ENCODE results near the gene SLC25A11. TPM values are rescaled to one million over a fixed set of nuclear protein-coding genes. Genes with fewer than 3 reads are reported as not detected.
"Not testable (repeated sequence)": the region's sequence is repeated elsewhere in the genome, so short reads cannot be mapped to it uniquely, and the experiment has no call there.

SLC25A11 gene
- total RNA-seq, 2 experiments from 2014 or later = 70.5 to 72.5 TPM

DNA sequence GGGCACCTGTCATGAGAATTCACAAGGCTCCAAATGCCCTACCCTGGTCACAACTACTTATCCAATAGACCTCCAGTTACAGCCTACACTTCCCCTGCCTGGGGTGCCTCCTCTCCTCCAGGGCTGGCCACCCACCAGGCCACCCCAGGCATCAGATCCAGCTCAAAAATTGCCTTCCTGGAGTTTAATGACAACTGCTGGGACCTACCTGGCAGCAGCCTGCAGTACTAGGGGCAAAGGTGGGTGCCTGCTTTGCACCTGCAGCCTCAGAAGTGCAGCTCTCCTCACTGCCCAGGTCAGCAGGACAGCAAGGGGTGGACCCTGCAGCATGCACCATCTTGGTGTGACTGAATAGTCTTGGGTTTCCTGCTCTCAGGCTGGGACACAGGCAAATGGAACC lies 4.2 kb downstream of the SLC25A11 start:
- Mint-ChIP-seq H3K4me3 (no peak overlapping the region), H3K27me3 (peaks cover 1% of the 10 kb centered on the region), H3K4me1 (ENCODE audit: low read depth) (peaks cover 24% of the 10 kb centered on the region), H3K27ac (no peak overlapping the region), H3K9me3 (no peaks in the 10 kb centered on the region), H3K36me3 (peaks cover 26% of the 10 kb centered on the region)
- no peak for DNase-seq
- intact Hi-C loops (cut with micrococcal nuclease) = no loop called here
- CTCF ChIA-PET = interaction anchor here (0.6 kb wide), 1 partner anchor 27 kb away, joined by 3 read pairs; no protein-coding TSS in a partner anchor
- POLR2A ChIA-PET = no interaction called here

DNA sequence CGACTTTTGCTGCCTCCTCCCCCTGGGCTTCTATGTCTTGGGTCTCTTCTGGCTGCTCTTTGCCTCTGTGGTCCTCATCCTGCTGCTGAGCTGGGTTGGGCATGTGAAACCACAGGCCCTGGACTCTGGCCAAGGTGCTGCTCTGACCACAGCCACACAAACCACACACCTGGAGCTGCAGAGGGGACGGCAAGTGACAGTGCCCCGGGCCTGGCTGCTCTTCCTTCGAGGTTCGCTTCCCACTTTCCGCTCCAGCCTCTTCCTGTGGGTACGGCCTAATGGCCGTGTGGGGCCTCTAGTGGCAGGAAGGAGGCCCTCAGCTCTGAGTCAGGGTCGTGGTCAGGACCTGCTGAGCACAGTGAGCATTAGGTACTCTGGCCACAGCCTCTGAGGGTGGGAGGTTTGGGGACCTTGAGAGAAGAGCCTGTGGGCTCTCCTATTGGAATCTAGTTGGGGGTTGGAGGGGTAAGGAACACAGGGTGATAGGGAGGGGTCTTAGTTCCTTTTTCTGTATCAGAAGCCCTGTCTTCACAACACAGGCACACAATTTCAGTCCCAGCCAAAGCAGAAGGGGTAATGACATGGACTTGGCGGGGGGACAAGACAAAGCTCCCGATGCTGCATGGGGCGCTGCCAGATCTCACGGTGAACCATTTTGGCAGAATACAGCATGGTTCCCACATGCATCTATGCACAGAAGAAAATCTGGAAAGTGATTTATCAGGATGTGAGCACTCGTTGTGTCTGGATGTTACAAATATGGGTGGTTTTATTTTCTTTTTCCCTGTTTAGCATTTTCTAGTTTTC lies 5.5 kb downstream of the SLC25A11 start:
- Mint-ChIP-seq H3K4me1 (ENCODE audit: low read depth) (peaks cover 24% of the 10 kb centered on the region), H3K27me3 (no peaks in the 10 kb centered on the region), H3K4me3 (peak overlapping the region; percentile 14), H3K27ac (no peak overlapping the region), H3K9me3 (no peaks in the 10 kb centered on the region), H3K36me3 (peaks cover 20% of the 10 kb centered on the region)
- intact Hi-C loops (cut with micrococcal nuclease) = no loop called here
- peak; percentile 31 for DNase-seq
- ChIA-PET CTCF (interaction anchor here (1.0 to 1.6 kb wide), 4 partner anchors 13 to 32 kb away, joined by 3 to 6 read pairs (median 4); partner anchors contain the start of gene CHRNE), POLR2A (interaction anchor here (1.0 to 1.6 kb wide), 2 partner anchors 10 to 14 kb away, joined by 3 to 9 read pairs; partner anchors contain the start of gene PFN1)

DNA sequence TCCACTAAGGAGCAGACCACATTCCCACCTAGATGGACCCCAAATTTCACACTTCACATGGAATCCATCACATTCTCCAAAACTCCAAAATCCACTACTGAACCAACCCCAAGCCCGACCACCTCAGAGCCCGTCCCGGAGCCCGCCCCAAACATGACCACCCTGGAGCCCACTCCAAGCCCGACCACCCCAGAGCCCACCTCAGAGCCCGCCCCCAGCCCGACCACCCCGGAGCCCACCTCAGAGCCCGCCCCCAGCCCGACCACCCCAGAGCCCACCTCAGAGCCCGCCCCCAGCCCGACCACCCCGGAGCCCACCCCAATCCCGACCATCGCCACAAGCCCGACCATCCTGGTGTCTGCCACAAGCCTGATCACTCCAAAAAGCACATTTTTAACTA lies 6.2 kb downstream of the SLC25A11 start:
- Mint-ChIP-seq H3K36me3 (peaks cover 15% of the 10 kb centered on the region), H3K4me3 (no peak overlapping the region), H3K27me3 (no peaks in the 10 kb centered on the region), H3K27ac (no peak overlapping the region), H3K4me1 (ENCODE audit: low read depth) (peaks cover 19% of the 10 kb centered on the region), H3K9me3 (no peaks in the 10 kb centered on the region)
- ChIA-PET POLR2A (interaction anchor here (1.0 to 1.6 kb wide), 2 partner anchors 9 to 15 kb away, joined by 3 to 9 read pairs; partner anchors contain the start of gene PFN1), CTCF (interaction anchor here (1.0 to 1.6 kb wide), 4 partner anchors 13 to 31 kb away, joined by 3 to 6 read pairs (median 4); partner anchors contain the start of gene CHRNE)
- intact Hi-C loops (cut with micrococcal nuclease) = no loop called here
- no peak for DNase-seq

DNA sequence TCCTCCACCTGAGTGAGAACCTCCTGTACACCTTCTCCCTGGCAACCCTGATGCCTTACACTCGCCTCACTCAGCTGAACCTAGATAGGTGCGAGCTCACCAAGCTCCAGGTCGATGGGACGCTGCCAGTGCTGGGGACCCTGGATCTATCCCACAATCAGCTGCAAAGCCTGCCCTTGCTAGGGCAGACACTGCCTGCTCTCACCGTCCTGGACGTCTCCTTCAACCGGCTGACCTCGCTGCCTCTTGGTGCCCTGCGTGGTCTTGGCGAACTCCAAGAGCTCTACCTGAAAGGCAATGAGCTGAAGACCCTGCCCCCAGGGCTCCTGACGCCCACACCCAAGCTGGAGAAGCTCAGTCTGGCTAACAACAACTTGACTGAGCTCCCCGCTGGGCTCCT lies 7.1 kb downstream of the SLC25A11 start:
- Mint-ChIP-seq H3K9me3 (no peaks in the 10 kb centered on the region), H3K27ac (no peak overlapping the region), H3K4me3 (no peak overlapping the region), H3K27me3 (no peaks in the 10 kb centered on the region), H3K36me3 (peaks cover 7% of the 10 kb centered on the region), H3K4me1 (ENCODE audit: low read depth) (peaks cover 13% of the 10 kb centered on the region)
- POLR2A ChIA-PET = interaction anchor here (0.8 to 0.9 kb wide), 2 partner anchors 10 to 12 kb away, joined by 3 to 5 read pairs; no protein-coding TSS in a partner anchor
- CTCF ChIA-PET = interaction anchor here (1.0 kb wide), 1 partner anchor 29 kb away, joined by 3 read pairs; the partner anchor contains the start of gene CHRNE
- intact Hi-C loops (cut with micrococcal nuclease) = no loop called here
- no peak for DNase-seq

DNA sequence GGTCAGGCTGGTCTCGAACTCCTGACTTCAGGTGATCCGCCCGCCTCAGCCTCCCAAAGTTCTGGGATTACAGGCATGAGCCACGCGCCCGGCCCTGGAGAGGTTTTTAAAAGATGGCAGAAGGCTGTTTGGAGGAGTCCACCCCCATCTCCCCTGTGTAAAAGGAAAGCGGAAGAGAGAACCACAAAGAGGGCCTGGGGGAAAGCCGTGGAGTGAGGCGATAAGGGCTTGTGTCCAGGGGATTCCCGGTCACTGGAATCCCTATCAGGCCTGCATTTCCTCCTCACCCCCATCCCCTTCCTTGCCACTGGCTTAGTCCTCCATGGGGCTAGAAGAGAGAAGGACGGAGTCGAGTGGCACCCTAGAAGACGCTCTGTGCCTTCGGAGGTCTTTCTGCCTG lies 7.9 kb downstream of the SLC25A11 start, which contains the start of gene GP1BA:
Gene GP1BA (plus strand): TSS at position 315 of the 400 bp plus-strand sequence. CDS start 328 bp downstream, outside the sequence.
- no peaks in the 10 kb centered on the region for H3K9me3 Mint-ChIP-seq
- intact Hi-C loops (cut with micrococcal nuclease) = no loop called here
- H3K36me3 Mint-ChIP-seq = peaks cover 7% of the 10 kb centered on the region
- H3K27ac Mint-ChIP-seq = no peak within 1 kb of the TSS
- no peak for DNase-seq
- peaks cover 13% of the 10 kb centered on the region for H3K4me1 Mint-ChIP-seq (ENCODE audit: low read depth)
- POLR2A ChIA-PET = no interaction called here
- H3K4me3 Mint-ChIP-seq = no peak within 1 kb of the TSS
- CTCF ChIA-PET = interaction anchor here (0.7 to 1.0 kb wide), 2 partner anchors 15 to 29 kb away, joined by 3 read pairs; partner anchors contain the start of gene CHRNE
- no peaks in the 10 kb centered on the region for H3K27me3 Mint-ChIP-seq

DNA sequence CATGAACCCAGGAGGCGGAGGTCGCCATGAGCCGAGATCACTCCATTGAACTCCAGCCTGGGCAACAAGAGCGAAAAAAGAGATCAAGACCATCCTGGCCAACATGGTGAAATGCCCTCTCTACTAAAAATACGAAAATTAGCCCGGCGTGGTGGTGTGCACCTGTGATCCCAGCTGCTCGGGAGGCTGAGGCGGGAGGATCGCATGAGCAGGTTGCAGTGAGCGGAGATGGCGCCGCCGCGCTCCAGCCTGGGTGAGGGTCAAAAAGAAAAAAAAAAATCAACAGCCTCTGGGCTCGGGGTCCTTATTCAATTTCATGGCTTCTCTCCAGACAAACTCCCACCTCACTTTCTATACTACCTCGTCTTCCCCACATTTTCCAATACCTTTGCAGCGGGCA lies 11.0 kb downstream of the SLC25A11 start:
- CTCF ChIA-PET = no interaction called here
- intact Hi-C loops (cut with micrococcal nuclease) = no loop called here
- Mint-ChIP-seq H3K36me3 (no peaks in the 10 kb centered on the region), H3K4me1 (ENCODE audit: low read depth) (peaks cover 4% of the 10 kb centered on the region), H3K27ac (no peak overlapping the region), H3K27me3 (no peaks in the 10 kb centered on the region), H3K9me3 (no peaks in the 10 kb centered on the region), H3K4me3 (no peak overlapping the region)
- DNase-seq = no peak
- POLR2A ChIA-PET = no interaction called here

DNA sequence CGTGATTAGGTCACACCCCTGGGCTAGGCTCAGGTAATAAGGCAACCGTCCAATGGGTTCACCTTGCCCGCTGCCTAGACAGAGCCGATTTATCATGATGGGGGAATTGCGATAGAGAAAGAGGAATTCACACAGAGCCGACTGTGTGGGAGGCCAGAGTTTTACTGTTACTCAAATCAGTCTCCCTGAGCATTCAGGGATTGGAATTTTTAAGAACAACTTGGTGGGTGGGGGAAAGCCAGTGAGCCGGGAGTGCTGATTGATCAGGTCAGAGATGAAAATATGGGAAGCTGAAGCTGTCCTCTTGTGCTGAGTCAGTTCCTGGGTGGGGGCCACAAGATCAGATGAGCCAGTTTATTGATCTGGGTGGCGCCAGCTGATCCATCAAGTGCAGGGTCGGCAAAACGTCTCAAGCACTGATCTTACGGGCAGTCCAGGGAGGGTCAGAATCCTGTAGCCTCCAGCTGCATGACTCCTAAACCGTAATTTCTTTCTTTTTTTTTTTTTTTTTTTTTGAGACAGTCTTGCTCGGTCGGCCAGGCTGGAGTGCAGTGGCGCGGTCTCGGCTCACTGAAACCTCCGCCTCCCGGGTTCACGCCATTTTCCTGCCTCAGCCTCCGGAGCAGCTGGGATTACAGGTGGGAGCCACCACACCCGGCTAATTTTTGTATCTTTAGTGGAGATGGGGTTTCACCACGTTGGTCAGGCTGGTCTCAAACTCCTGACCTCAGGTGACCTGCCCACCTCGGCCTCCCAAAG lies 13.1 kb downstream of the SLC25A11 start:
- H3K9me3 Mint-ChIP-seq; intact Hi-C loops (cut with micrococcal nuclease); DNase-seq; CTCF ChIA-PET; H3K4me1 Mint-ChIP-seq (ENCODE audit: low read depth); H3K36me3 Mint-ChIP-seq; H3K27ac Mint-ChIP-seq; H3K27me3 Mint-ChIP-seq; H3K4me3 Mint-ChIP-seq: not testable (repeated sequence)
- POLR2A ChIA-PET = interaction anchor here (1.8 kb wide), 1 partner anchor 13 kb away, joined by 5 read pairs; the partner anchor contains the start of genes RNF167 and SLC25A11

DNA sequence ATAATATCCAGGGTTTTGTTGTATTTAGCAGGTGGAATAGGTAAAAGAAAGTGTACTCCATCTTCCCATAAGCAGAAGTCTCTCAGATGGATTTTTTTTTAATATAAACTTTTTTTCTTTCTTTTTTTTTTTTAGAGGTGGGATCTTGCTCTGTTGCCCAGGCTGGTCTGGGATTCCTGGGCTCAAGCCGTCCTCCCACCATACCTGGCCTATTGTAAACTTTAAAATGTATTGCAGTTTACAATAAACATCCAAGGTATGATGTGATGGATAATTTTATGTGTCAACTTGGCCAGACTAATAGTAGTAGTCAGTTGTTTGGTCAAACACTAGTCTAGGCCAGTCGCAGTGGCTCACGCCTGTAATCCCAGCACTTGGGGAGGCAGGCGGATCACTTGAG lies 18.5 kb downstream of the SLC25A11 start:
- no peak overlapping the region for H3K27ac Mint-ChIP-seq
- H3K4me1 Mint-ChIP-seq (ENCODE audit: low read depth) = no peaks in the 10 kb centered on the region
- H3K4me3 Mint-ChIP-seq = no peak overlapping the region
- no peak for DNase-seq
- ChIA-PET CTCF (interaction anchor here (1.2 kb wide), 1 partner anchor 13 kb away, joined by 3 read pairs; no protein-coding TSS in a partner anchor), POLR2A (no interaction called here)
- H3K9me3 Mint-ChIP-seq = no peaks in the 10 kb centered on the region
- H3K36me3 Mint-ChIP-seq = no peaks in the 10 kb centered on the region
- intact Hi-C loops (cut with micrococcal nuclease) = no loop called here
- H3K27me3 Mint-ChIP-seq = no peaks in the 10 kb centered on the region

DNA sequence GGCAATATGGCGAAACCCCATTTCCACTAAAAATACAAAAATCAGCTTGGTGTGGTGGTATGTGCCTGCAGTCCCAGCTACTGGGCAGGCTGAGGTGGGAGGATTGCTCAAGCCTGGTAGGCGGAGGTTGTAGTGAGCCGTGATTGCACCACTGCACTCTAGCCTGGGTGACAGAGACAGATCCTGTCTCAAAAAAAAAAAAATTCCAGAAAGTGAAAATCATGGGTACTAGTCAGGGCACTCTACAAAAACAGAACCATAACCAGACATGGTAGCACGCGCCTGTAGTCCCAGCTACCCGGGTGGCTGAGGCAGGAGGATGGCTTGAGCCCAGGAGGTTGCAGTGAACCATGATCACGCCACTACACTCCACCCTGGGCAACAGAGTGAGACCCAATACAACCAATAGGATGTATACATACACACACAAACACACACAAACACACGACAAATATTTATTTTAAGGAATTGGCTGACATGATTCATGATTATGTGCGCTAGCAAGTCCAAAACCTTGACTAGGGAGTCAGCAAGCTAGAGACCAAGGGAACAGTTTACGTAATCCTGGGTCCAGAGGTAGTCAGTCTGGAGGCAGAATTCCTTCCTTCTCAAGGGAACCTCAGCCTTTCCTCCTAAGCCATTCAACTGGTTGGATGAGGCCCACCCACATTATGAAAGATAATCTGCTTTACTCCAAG lies 19.3 kb downstream of the SLC25A11 start:
- no peak overlapping the region for H3K4me3 Mint-ChIP-seq
- no peak overlapping the region for H3K27ac Mint-ChIP-seq
- no peaks in the 10 kb centered on the region for H3K36me3 Mint-ChIP-seq
- H3K9me3 Mint-ChIP-seq = no peaks in the 10 kb centered on the region
- no peak for DNase-seq
- H3K4me1 Mint-ChIP-seq (ENCODE audit: low read depth) = no peaks in the 10 kb centered on the region
- intact Hi-C loops (cut with micrococcal nuclease) = no loop called here
- H3K27me3 Mint-ChIP-seq = no peaks in the 10 kb centered on the region
- ChIA-PET POLR2A (interaction anchor here (0.9 kb wide), 1 partner anchor 12 kb away, joined by 5 read pairs; no protein-coding TSS in a partner anchor), CTCF (interaction anchor here (1.2 to 1.6 kb wide), 3 partner anchors 12 to 19 kb away, joined by 3 to 4 read pairs (median 3); partner anchors contain the start of genes RNF167 and SLC25A11)

DNA sequence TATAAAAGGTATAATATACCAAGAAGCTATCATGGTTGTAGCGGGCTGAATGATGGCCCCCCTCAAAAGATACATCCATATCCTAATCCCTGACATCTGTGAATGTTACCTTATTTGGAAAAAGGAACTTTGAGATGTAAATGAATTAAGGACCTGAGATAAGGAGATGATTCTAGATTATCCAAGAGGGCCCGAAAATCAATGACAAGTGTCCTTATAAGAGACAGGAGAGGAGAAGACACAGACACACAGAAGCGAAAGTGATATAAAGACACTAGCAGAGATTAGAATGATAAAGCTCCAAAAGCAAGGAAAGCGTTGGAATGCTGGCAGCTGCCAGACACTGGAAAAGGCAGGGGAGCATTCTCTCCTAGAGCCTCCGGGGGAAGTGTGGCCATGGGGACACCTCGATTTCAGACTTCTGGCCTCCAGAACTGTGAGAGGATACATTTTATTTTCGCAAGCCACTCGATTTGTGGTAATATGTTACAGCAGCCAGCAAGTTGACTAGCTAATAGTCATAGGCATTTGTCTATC lies 20.3 kb downstream of the SLC25A11 start:
- Mint-ChIP-seq H3K27ac (no peak overlapping the region), H3K9me3 (no peaks in the 10 kb centered on the region), H3K4me3 (no peak overlapping the region), H3K36me3 (no peaks in the 10 kb centered on the region), H3K4me1 (ENCODE audit: low read depth) (no peaks in the 10 kb centered on the region), H3K27me3 (no peaks in the 10 kb centered on the region)
- CTCF ChIA-PET = interaction anchor here (1.2 to 1.6 kb wide), 3 partner anchors 11 to 20 kb away, joined by 3 to 4 read pairs (median 3); partner anchors contain the start of genes CHRNE, RNF167 and SLC25A11
- intact Hi-C loops (cut with micrococcal nuclease) = no loop called here
- no peak for DNase-seq
- POLR2A ChIA-PET = no interaction called here

DNA sequence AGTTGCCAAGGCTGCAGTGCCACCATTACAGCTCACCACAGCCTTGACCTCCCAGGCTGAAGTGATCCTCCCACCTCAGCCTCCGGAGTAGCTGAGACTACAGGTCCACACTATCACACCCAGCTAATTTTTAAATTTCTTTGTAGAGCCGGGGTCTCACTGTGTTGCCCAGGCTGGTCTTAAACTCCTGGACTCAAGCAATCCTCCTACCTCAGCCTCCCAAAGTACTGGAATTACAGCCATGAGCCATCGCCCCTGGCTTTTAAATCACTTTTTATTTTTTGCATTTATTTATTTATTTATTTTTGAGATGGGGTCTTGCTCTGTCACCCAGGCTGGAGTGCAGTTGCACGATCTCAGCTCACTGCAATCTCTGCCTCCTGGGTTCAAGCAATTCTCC lies 25.3 kb downstream of the SLC25A11 start:
- H3K27ac Mint-ChIP-seq; H3K9me3 Mint-ChIP-seq; H3K4me3 Mint-ChIP-seq; H3K27me3 Mint-ChIP-seq; DNase-seq; H3K4me1 Mint-ChIP-seq (ENCODE audit: low read depth); intact Hi-C loops (cut with micrococcal nuclease); H3K36me3 Mint-ChIP-seq: not testable (repeated sequence)
- CTCF ChIA-PET = interaction anchor here (1.2 kb wide), 1 partner anchor 10 kb away, joined by 3 read pairs; no protein-coding TSS in a partner anchor
- POLR2A ChIA-PET = interaction anchor here (1.0 kb wide), 1 partner anchor 10 kb away, joined by 3 read pairs; no protein-coding TSS in a partner anchor

Data from activated CD4-positive, alpha-beta memory T cell treated with anti-CD3 and anti-CD28 coated beads for 36 hours (primary cell).